Measurements from ENCODE around the gene HMGA1. TPM values are rescaled to one million over a fixed set of nuclear protein-coding genes. Genes with fewer than 3 reads are reported as not detected.

Gene HMGA1
- total RNA-seq, result 100 to 1,000 TPM; 291 to 318 TPM

GRCh38 chr6:34236443-34237315, at the start of gene HMGA1:
Gene HMGA1, plus strand, starts transcription at chr6:34236873. Its CDS starts 3,908 bp downstream, at chr6:34240781.
- POLR2A ChIA-PET, result interaction anchor here (0.6 to 1.1 kb wide), 5 partner anchors 13 to 1112 kb away, joined by 3 to 6 read pairs (median 4); no protein-coding TSS in a partner anchor
- H3K4me1 Mint-ChIP-seq, result peaks cover 47% of the 10 kb centered on the region
- H3K27ac Mint-ChIP-seq, result peak within 1 kb of the TSS; percentile 97
- CTCF ChIA-PET, result interaction anchor here (0.9 to 1.3 kb wide), 6 partner anchors 10 to 178 kb away, joined by 3 to 7 read pairs (median 3); partner anchors contain the start of gene SMIM29
- H3K36me3 Mint-ChIP-seq (ENCODE audit: low read depth), result peaks cover 19% of the 10 kb centered on the region
- peak; percentile 91 for DNase-seq
- no peaks in the 10 kb centered on the region for H3K27me3 Mint-ChIP-seq
- H3K9me3 Mint-ChIP-seq, result no peaks in the 10 kb centered on the region
- H3K4me3 Mint-ChIP-seq, result peak within 1 kb of the TSS; percentile 87

- ChIA-PET POLR2A (no interaction called here), CTCF (interaction anchor here (0.6 to 1.4 kb wide), 11 partner anchors 8 to 336 kb away, joined by 3 to 6 read pairs (median 3); no protein-coding TSS in a partner anchor)
- H3K4me3 Mint-ChIP-seq, result no peak overlapping the region
- H3K27ac Mint-ChIP-seq, result no peak overlapping the region
- no peaks in the 10 kb centered on the region for H3K9me3 Mint-ChIP-seq
- no peaks in the 10 kb centered on the region for H3K27me3 Mint-ChIP-seq
- H3K4me1 Mint-ChIP-seq, result peaks cover 6% of the 10 kb centered on the region
- DNase-seq, result peak; percentile 48
- H3K36me3 Mint-ChIP-seq (ENCODE audit: low read depth), result no peaks in the 10 kb centered on the region
Observed at GRCh38 chr6:34189806-34190503, 46.7 kb upstream of the HMGA1 start.

GRCh38 chr6:34190504-34191122, 46.1 kb upstream of the HMGA1 start:
- CTCF ChIA-PET, result interaction anchor here (0.5 to 1.8 kb wide), 12 partner anchors 8 to 934 kb away, joined by 3 to 6 read pairs (median 4); no protein-coding TSS in a partner anchor
- Mint-ChIP-seq H3K4me1 (peaks cover 7% of the 10 kb centered on the region), H3K4me3 (no peak overlapping the region), H3K27me3 (peaks cover 2% of the 10 kb centered on the region), H3K27ac (no peak overlapping the region), H3K36me3 (ENCODE audit: low read depth) (no peaks in the 10 kb centered on the region), H3K9me3 (no peaks in the 10 kb centered on the region)
- no peak for DNase-seq
- POLR2A ChIA-PET, result no interaction called here

- Mint-ChIP-seq H3K27ac (no peak overlapping the region), H3K4me3 (no peak overlapping the region), H3K9me3 (no peaks in the 10 kb centered on the region), H3K4me1 (peaks cover 16% of the 10 kb centered on the region), H3K27me3 (peaks cover 2% of the 10 kb centered on the region), H3K36me3 (ENCODE audit: low read depth) (no peaks in the 10 kb centered on the region)
- ChIA-PET POLR2A (no interaction called here), CTCF (no interaction called here)
- DNase-seq, result no peak
Observed at GRCh38 chr6:34194772-34195171, 41.9 kb upstream of the HMGA1 start.

DNA sequence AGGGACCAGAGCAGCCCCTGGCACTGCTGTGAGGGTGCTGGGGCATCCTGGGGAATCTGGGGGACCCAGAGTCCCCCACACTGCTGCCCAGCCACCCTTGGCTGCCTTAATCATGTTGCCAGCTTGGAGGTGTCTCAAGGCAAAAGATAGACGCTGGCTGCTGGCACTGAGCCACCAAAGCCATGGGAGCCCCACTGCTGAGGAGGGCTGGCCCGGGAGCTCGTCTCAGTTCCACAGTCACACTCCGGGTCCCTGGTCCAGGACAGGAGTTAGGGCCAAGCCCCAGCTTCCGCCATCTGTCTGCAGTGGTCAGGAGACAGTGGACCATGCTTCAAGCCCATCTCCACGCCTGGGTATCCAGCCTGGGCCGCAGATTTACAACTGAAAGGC, 41.0 kb upstream of the HMGA1 start:
- Mint-ChIP-seq H3K9me3 (no peaks in the 10 kb centered on the region), H3K27me3 (peaks cover 2% of the 10 kb centered on the region), H3K36me3 (ENCODE audit: low read depth) (no peaks in the 10 kb centered on the region), H3K4me1 (peaks cover 10% of the 10 kb centered on the region), H3K27ac (no peak overlapping the region), H3K4me3 (no peak overlapping the region)
- POLR2A ChIA-PET, result interaction anchor here (0.8 kb wide), 1 partner anchor 41 kb away, joined by 4 read pairs; the partner anchor contains the start of gene HMGA1
- CTCF ChIA-PET, result interaction anchor here (0.5 to 2.6 kb wide), 32 partner anchors 8 to 1625 kb away, joined by 3 to 36 read pairs (median 3); partner anchors contain the start of genes HMGA1 and SMIM29
- no peak for DNase-seq

- H3K36me3 Mint-ChIP-seq (ENCODE audit: low read depth), result no peaks in the 10 kb centered on the region
- no peaks in the 10 kb centered on the region for H3K9me3 Mint-ChIP-seq
- peaks cover 2% of the 10 kb centered on the region for H3K27me3 Mint-ChIP-seq
- peaks cover 10% of the 10 kb centered on the region for H3K4me1 Mint-ChIP-seq
- DNase-seq, result peak; percentile 88
- peak overlapping the region; percentile 73 for H3K4me3 Mint-ChIP-seq
- peak overlapping the region; percentile 78 for H3K27ac Mint-ChIP-seq
- CTCF ChIA-PET, result interaction anchor here (0.5 to 2.6 kb wide), 31 partner anchors 9 to 1625 kb away, joined by 3 to 36 read pairs (median 3); partner anchors contain the start of genes HMGA1 and SMIM29
- POLR2A ChIA-PET, result interaction anchor here (0.8 kb wide), 1 partner anchor 41 kb away, joined by 4 read pairs; the partner anchor contains the start of gene HMGA1
Observed at GRCh38 chr6:34196116-34196832, 40.4 kb upstream of the HMGA1 start.

GRCh38 chr6:34196833-34197195, 39.9 kb upstream of the HMGA1 start:
- Mint-ChIP-seq H3K4me1 (peaks cover 10% of the 10 kb centered on the region), H3K4me3 (peak overlapping the region; percentile 73), H3K27ac (no peak overlapping the region), H3K27me3 (peaks cover 2% of the 10 kb centered on the region), H3K36me3 (ENCODE audit: low read depth) (no peaks in the 10 kb centered on the region), H3K9me3 (peaks cover 1% of the 10 kb centered on the region)
- ChIA-PET POLR2A (no interaction called here), CTCF (interaction anchor here (1.1 to 2.6 kb wide), 15 partner anchors 9 to 413 kb away, joined by 3 to 36 read pairs (median 4); partner anchors contain the start of gene HMGA1)
- DNase-seq, result no peak

- Mint-ChIP-seq H3K9me3 (peaks cover 3% of the 10 kb centered on the region), H3K4me3 (no peak overlapping the region), H3K36me3 (ENCODE audit: low read depth) (no peaks in the 10 kb centered on the region), H3K27me3 (no peaks in the 10 kb centered on the region), H3K4me1 (peaks cover 9% of the 10 kb centered on the region), H3K27ac (no peak overlapping the region)
- no peak for DNase-seq
- ChIA-PET POLR2A (no interaction called here), CTCF (interaction anchor here (1.1 to 1.5 kb wide), 3 partner anchors 10 to 37 kb away, joined by 3 to 4 read pairs (median 3); no protein-coding TSS in a partner anchor)
Observed at GRCh38 chr6:34200340-34200971, 36.2 kb upstream of the HMGA1 start.

- Mint-ChIP-seq H3K4me3 (no peak overlapping the region), H3K9me3 (peaks cover 3% of the 10 kb centered on the region), H3K36me3 (ENCODE audit: low read depth) (no peaks in the 10 kb centered on the region), H3K27me3 (no peaks in the 10 kb centered on the region), H3K4me1 (peaks cover 4% of the 10 kb centered on the region), H3K27ac (no peak overlapping the region)
- no peak for DNase-seq
- CTCF ChIA-PET, result interaction anchor here (0.6 to 1.5 kb wide), 8 partner anchors 11 to 1596 kb away, joined by 3 to 4 read pairs (median 3); partner anchors contain the start of gene CLPS
- POLR2A ChIA-PET, result no interaction called here
Observed at GRCh38 chr6:34201455-34202107, 35.1 kb upstream of the HMGA1 start.

- Mint-ChIP-seq H3K4me3 (no peak overlapping the region), H3K27me3 (no peaks in the 10 kb centered on the region), H3K27ac (no peak overlapping the region), H3K4me1 (peaks cover 9% of the 10 kb centered on the region), H3K9me3 (peaks cover 3% of the 10 kb centered on the region), H3K36me3 (ENCODE audit: low read depth) (no peaks in the 10 kb centered on the region)
- DNase-seq, result no peak
- ChIA-PET CTCF (interaction anchor here (1.1 to 1.3 kb wide), 2 partner anchors 19 to 45 kb away, joined by 3 read pairs; no protein-coding TSS in a partner anchor), POLR2A (no interaction called here)
Observed at GRCh38 chr6:34202329-34203201, 34.1 kb upstream of the HMGA1 start.
